Measurements from ENCODE around the gene RPS29. TPM values are rescaled to one million over a fixed set of nuclear protein-coding genes. Genes with fewer than 3 reads are reported as not detected.
A peak's percentile ranks its signal among the peaks of the same experiment; 100 is the strongest.

RPS29 gene
- total RNA-seq = 935 and 1,004 TPM in 2 replicates
- long read RNA-seq, full-length matches to known transcripts = 405 of 409 reads
- long read RNA-seq, partial matches to known transcripts = 0 of 409 reads
- long read RNA-seq, other reads (novel, unspliced or antisense) = 4 of 409 reads

GRCh38 chr14:49585803-49586672 lies at the start of gene RPS29:
RPS29 (minus strand) TSS chr14:49586380; CDS start chr14:49586346, 34 bp downstream.
- no peaks in the 10 kb centered on the region for H3K27me3 Mint-ChIP-seq (ENCODE audit: unreplicated experiment)
- H3K36me3 Mint-ChIP-seq (ENCODE audit: unreplicated experiment) = peaks cover 28% of the 10 kb centered on the region

GRCh38 chr14:49634547-49635334 lies 48.6 kb upstream of the RPS29 start, which contains the start of gene DNAAF2:
DNAAF2 (minus strand) TSS chr14:49635244; CDS start chr14:49635149, 95 bp downstream.
- no peaks in the 10 kb centered on the region for H3K9me3 Mint-ChIP-seq (ENCODE audit: unreplicated experiment)
- DNase-seq (ENCODE audit: extremely low spot score, unreplicated experiment) = no peak
- no peaks in the 10 kb centered on the region for H3K27me3 Mint-ChIP-seq (ENCODE audit: unreplicated experiment)
- no peak for TF ChIP-seq CTCF (IDR thresholded peaks at IDR 0.05)
- peaks cover 18% of the 10 kb centered on the region for H3K36me3 Mint-ChIP-seq (ENCODE audit: unreplicated experiment)
- peak within 1 kb of the TSS; percentile 88 for H3K27ac Mint-ChIP-seq (ENCODE audit: unreplicated experiment)
- peaks cover 44% of the 10 kb centered on the region for H3K4me1 Mint-ChIP-seq (ENCODE audit: unreplicated experiment)
- peak within 1 kb of the TSS; percentile 96 for H3K4me3 Mint-ChIP-seq (ENCODE audit: unreplicated experiment)

More at GRCh38 chr14:49585803-49586672, at the start of gene RPS29:
- Mint-ChIP-seq H3K4me1 (ENCODE audit: unreplicated experiment) (peaks cover 34% of the 10 kb centered on the region), H3K27ac (ENCODE audit: unreplicated experiment) (peak within 1 kb of the TSS; percentile 99), H3K9me3 (ENCODE audit: unreplicated experiment) (no peaks in the 10 kb centered on the region), H3K4me3 (ENCODE audit: unreplicated experiment) (peak within 1 kb of the TSS; percentile 92)
- TF ChIP-seq CTCF (IDR thresholded peaks at IDR 0.05) = no peak
- peak; percentile 99 for DNase-seq (ENCODE audit: extremely low spot score, unreplicated experiment)

- H3K27ac Mint-ChIP-seq (ENCODE audit: unreplicated experiment) = peak overlapping the region; percentile 91
- peaks cover 46% of the 10 kb centered on the region for H3K4me1 Mint-ChIP-seq (ENCODE audit: unreplicated experiment)
- peak overlapping the region; percentile 96 for H3K4me3 Mint-ChIP-seq (ENCODE audit: unreplicated experiment)
- H3K36me3 Mint-ChIP-seq (ENCODE audit: unreplicated experiment) = peaks cover 17% of the 10 kb centered on the region
- H3K27me3 Mint-ChIP-seq (ENCODE audit: unreplicated experiment) = no peaks in the 10 kb centered on the region
- H3K9me3 Mint-ChIP-seq (ENCODE audit: unreplicated experiment) = no peaks in the 10 kb centered on the region
- TF ChIP-seq CTCF (IDR thresholded peaks at IDR 0.05) = peak; percentile 90
- DNase-seq (ENCODE audit: extremely low spot score, unreplicated experiment) = peak; percentile 98
These were observed 47.7 kb upstream of the RPS29 start for GRCh38 chr14:49633640-49634546.

- TF ChIP-seq CTCF (IDR thresholded peaks at IDR 0.05) = no peak
- no peak overlapping the region for H3K4me3 Mint-ChIP-seq (ENCODE audit: unreplicated experiment)
- no peak for DNase-seq (ENCODE audit: extremely low spot score, unreplicated experiment)
- no peaks in the 10 kb centered on the region for H3K9me3 Mint-ChIP-seq (ENCODE audit: unreplicated experiment)
- peaks cover 50% of the 10 kb centered on the region for H3K4me1 Mint-ChIP-seq (ENCODE audit: unreplicated experiment)
- H3K36me3 Mint-ChIP-seq (ENCODE audit: unreplicated experiment) = peaks cover 14% of the 10 kb centered on the region
- no peak overlapping the region for H3K27ac Mint-ChIP-seq (ENCODE audit: unreplicated experiment)
- no peaks in the 10 kb centered on the region for H3K27me3 Mint-ChIP-seq (ENCODE audit: unreplicated experiment)
These were observed 38.0 kb upstream of the RPS29 start for GRCh38 chr14:49623941-49624839.
